Activated CD8-positive, alpha-beta memory T cell treated with anti-CD3 and anti-CD28 coated beads for 48 hours (primary cell): ENCODE results near the gene TPD52L1.

Source experiments
- DNase-seq, 3 experiments: peaks; one replicate each; pipeline ENCODE4 v3.0.0-alpha.2; 2020; ENCODE audit warnings: low read depth in 2 of 3, low spot score in 2 of 3

The TPD52L1 gene

GRCh38 chr6:125207956-125208355 is 54.4 kb downstream of the TPD52L1 start:
- no peak for DNase-seq

DNA sequence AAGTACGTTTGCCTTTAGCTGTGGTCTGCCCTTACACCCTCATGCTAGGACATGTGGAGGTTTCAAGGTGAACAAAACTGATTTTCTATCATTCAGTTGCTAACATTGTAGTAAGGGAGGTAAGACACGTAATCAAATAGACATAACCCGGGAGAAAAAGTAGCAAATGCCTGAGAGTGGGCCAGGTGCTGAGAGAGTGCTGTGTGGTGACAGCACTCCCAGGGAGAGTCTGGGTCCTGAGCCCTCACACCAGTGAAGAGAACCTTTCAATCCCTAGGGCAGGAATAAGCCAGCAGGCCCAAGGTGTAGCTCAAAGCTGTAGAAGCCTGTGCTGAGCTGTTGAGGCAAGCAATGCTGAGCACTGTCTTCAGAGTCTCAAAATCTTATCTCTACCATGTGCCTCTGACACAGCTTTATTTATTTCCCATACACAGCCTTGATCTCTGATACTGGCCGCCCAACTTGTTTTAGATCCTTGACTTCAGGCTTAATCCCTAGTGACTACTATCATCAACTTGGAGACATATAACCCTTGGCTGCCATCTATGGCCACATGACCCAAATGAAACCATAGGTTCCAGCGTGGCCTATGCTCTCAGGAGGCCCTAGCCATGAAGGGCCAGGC is 55.2 kb downstream of the TPD52L1 start:
- no peak for DNase-seq

DNA sequence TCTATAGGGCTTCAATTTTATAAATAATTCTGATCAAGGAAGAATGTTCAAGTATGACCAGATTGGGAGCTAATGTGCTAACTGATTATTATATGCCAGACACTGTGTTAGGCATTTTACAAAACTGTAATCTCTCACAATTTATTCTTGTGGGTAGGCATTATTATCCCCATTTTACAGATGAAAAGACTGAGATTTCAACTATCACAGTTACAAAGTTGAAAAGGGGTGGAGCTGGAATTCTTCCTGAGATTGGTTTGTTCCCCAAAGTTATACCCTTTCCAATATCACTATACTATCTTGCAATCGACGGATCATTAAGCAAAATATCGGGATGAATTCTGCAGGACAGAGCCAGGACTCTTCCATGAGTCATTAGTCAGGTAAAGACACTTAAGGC is 57.1 kb downstream of the TPD52L1 start:
- no peak for DNase-seq

GRCh38 chr6:125211352-125211751 is 57.8 kb downstream of the TPD52L1 start:
- DNase-seq, result no peak

GRCh38 chr6:125212377-125212776 is 58.8 kb downstream of the TPD52L1 start:
- no peak for DNase-seq

DNA sequence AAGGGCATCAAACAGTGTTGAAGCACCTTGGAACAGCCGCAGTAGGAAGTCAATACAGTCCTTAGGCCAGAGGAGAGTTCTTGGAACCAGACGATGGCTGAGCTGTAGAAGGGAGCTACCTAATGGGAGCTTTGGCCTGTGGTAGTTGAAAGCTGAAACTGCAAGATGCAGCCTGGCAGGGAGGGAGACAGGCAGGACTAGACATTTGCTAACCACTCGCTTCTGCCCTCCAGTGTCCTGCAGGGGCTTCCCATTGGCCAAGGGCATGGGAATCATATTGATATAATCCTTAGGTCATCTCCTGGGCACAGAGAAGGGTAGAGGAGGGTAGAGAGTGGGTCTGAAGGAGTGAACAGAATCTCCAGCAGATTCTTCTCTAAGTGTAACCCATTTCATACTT is 60.4 kb downstream of the TPD52L1 start:
- DNase-seq, result no peak

DNA sequence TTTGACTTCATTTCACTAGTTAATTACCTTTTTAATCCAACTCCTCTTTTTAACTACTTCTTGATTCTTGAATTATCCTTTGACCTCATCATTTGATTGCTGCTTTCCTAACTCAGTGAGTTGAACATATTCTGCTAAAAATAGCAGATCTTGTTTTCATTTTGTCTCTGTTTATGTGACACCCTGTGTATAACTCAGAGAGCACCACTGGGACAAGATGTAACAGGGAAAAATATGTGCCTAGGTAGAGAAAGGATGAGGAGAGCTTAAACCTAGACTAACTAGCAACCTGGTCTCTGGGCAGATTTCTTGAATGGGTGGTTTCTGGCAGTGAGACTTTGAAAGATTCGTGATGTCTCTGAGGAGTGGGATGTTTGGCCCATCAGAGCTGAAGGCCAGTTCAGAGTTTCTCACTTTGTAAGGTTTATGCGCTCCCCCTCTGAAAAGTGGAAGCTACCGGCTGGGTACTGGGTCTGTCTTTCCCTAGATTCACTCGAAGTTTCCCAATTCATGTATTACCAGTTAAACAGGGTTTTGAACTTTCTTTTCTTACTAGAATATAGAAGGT is 61.8 kb downstream of the TPD52L1 start:
- no peak for DNase-seq

GRCh38 chr6:125216015-125216414 is 62.4 kb downstream of the TPD52L1 start:
- DNase-seq, result no peak

DNA sequence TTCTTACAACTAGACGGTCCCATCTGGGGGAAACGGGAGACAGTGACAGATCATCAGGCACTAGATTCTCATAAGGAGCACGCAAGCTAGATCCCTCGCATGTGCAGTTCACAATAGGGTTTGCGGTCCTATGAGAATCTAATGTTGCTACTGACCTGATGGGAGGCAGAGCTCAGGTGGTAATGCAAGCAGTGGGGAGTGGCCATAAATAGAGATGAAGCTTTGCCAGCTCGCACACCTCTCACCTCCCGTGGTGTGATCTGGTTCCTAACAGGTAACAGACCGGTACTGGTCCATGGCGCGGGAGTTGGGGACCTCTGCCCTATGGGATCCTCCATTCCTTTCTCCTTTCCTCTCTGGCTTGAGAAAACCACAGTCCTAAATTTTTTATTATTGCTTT is 63.8 kb downstream of the TPD52L1 start:
- DNase-seq, result no peak

DNA sequence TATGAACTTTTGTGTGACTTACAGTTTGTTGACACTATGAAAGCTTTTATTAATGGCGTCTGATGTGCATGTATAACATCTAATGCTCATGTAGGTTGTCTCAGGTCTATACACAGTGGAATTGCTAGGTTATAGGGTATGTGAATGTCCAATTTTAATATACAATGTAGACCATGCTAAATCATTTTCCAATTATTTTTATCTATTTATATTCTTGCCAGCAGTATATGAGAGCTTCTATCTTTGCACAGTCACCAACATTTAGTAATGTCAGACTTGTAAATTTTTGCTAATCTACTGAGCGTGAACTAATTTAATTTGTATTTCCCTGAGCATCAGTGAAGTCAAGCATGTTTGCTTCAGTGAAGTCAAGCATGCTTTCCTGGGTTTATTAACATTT is 64.4 kb downstream of the TPD52L1 start:
- no peak for DNase-seq

DNA sequence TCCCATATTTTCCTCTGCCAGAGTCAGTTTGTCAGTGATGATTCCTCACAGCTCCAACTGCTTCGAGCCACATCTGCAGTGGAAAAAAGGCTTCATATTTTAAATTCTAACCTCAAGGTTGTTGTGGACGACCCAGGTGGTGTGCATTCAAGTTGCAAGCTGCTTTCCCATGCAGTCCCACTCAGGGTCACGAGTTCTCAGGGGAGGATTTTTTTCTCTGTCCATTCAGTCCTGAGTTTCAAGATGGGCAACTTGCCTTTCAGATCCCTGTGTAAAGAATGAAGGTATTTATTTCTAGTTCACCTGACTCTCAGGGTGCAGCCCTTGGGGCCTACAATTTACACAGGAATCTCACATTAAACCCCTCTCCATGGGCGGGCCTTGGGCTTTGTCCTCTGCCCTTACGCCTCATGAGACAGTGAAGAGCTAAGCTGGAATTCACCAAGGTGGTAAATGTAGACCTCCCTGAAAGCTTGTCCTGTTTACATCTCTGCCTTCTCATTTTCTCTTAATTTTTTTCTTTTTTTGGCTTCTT is 65.9 kb downstream of the TPD52L1 start:
- DNase-seq, result no peak

GRCh38 chr6:125220712-125221111 is 67.1 kb downstream of the TPD52L1 start:
- DNase-seq, result no peak

- DNase-seq, result no peak
Measured at GRCh38 chr6:125222531-125223455, 69.2 kb downstream of the TPD52L1 start.

DNA sequence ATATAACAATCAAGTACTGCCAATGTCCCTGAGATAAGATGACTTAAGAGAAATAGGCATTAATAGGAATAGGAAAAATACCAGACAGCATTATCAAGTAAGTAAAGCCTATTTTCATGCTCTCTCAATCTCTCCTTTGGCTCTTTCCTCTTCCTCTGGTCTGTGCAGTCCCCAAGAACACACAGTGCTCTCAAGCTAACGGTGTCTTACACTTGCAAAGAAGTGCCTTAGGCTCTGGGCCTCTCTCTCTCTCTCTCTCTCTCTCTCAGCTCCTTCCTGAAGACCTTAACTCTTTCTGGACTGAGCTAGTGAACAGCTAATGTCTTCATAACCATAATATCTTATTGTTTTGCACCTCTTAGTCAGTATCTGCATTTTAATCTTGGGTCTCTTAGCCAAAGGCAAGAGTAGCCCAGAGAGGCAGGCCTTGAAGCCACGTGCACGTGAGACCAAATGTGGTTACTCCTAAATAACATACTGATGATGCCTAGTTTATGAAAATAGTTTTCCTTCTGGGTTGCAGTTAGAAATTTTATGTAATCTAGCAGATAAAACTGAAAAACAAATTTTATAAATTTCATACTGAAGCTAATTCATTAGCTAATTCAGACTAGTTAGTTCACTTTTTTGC is 70.8 kb downstream of the TPD52L1 start:
- DNase-seq, result no peak

GRCh38 chr6:125227244-125227643 is 73.7 kb downstream of the TPD52L1 start:
- no peak for DNase-seq

DNA sequence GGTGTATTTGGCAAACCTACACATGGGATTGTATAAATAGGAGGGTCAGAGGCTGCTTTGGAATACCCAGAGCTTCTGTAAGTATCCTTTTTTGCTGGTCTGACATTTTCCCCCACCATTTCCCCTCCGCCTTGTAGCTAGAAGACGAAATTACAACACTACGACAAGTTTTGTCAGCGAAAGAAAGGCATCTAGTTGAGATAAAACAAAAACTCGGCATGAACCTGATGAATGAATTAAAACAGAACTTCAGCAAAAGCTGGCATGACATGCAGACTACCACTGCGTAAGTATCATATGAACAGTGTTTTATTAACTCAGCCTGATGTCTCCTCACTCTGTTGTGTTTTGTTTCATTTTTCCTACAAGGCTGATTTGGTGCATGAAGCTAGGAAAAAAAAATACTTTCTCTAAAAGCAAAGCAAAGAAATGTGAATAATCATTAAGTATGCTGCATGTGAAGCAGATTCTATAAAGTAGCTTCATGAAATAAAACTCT is 75.5 kb downstream of the TPD52L1 start:
- DNase-seq, result no peak

DNA sequence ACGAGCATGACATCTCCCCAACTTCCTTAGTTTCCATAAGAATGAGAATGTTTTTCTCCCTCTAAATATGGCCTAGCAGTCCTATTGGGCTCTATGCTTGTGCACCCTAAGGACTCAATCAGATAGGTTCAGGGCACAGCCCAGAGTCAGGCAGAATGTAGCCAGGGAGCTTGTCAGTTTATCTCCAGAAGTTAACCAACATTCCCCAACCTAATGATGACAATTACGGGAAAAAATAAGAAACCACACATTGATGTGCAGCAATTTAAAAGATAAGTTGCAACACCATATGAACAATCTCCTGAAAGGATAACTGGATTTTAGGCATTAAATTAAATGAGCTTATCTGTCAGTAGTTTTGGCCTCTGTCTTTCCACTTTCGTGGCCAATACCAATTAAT is 77.1 kb downstream of the TPD52L1 start:
- no peak for DNase-seq

GRCh38 chr6:125231133-125231532 is 77.6 kb downstream of the TPD52L1 start:
- DNase-seq, result no peak

- DNase-seq, result no peak
Measured at GRCh38 chr6:125231574-125232343, 78.2 kb downstream of the TPD52L1 start.

GRCh38 chr6:125232466-125232865 is 78.9 kb downstream of the TPD52L1 start:
- no peak for DNase-seq

DNA sequence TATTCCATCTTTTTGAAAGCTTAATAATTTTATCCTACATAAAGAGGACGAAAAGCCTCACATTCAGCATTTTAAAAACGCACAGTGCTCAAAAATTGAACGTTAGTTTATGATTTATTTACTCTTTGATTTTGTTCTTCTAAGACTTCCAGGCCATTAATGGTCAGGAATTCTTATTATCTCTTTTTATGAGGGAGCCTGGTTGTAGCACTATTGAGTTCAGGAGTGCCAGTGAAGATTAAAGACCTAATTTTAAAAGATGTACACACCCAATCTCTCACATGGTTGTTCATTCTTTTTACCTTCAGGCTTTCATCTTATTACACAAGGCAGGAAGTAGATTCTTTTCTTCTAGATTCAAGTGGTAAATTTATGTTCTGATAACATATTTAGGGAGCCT is 79.6 kb downstream of the TPD52L1 start:
- DNase-seq, result no peak
